ENCODE results near the gene UBASH3A. TPM values are rescaled to one million over a fixed set of nuclear protein-coding genes. Genes with fewer than 3 reads are reported as not detected.

Gene UBASH3A
- polyA plus RNA-seq, 6 donors from 2014 or later = 0.16 to 0.32 TPM; not detected in 4

DNA sequence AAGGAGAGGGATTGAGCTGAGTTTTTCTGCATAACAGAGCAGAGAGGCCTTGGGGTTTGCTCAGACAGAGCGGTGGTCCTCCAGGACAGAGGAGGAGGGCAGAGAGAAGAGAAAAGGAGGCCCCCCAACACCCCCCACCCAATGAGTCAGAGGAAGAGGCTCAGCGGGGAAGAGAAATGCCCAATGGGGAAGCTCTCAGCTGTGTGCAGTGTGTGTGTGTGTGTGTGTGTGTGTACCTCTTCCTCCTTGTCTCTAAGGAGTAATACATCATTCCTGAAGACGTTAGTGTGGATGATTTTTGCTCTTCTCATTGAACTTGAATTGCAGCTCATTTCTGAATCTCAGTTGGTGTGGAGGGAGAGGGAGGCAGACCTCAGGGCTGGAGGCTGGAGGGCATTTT, 16.5 kb upstream of the UBASH3A start:
- Mint-ChIP-seq H3K4me3 (no peak overlapping the region), H3K27ac (peak overlapping the region in 2 of 6 donors; percentile 61 to 78)

DNA sequence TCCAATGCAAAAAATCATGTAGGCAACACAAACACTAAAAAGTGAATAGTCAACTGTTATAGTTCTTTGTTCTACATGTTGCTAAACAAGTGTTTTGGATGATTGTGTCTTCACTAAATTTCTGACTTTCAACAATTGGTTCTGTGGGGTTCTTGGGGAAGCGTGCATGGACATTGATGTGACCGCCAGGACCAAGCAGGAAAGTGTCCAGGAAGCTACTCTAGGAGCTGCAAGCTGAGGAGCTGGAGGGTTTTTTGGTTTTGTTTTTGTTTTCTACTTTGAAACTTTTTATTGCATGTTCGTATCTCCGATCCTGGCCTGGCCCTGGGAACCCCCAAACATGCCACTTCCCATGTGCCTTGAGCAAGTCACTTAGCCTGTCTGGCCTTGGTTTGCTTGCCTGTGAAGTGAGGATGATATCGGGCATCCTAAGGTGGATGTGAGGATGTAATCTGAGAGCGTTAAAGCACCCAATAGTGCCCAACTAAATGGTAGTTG, 15.8 kb upstream of the UBASH3A start:
- ATAC-seq (ENCODE audit: low read depth in 2 of 2) (no peak), DNase-seq (no peak)
- H3K9me3 Mint-ChIP-seq = peaks cover 0 to 8% (median 3%) of the 10 kb centered on the region in 7 donors
- H3K4me3 Mint-ChIP-seq = no peak overlapping the region
- peaks cover 12 to 30% (median 25%) of the 10 kb centered on the region in 3 donors for H3K4me1 Mint-ChIP-seq
- peaks cover 0 to 8% of the 10 kb centered on the region in 2 donors for H3K36me3 Mint-ChIP-seq
- peaks cover 15 to 49% (median 39%) of the 10 kb centered on the region in 3 donors for H3K27me3 Mint-ChIP-seq
- no peak overlapping the region for H3K27ac Mint-ChIP-seq

More for the DNA sequence above, 16.5 kb upstream of the UBASH3A start:
- Mint-ChIP-seq H3K4me1 (peaks cover 12 to 27% (median 24%) of the 10 kb centered on the region in 3 donors), H3K27me3 (peaks cover 13 to 51% (median 36%) of the 10 kb centered on the region in 3 donors), H3K9me3 (peaks cover 4 to 13% (median 8%) of the 10 kb centered on the region in 7 donors), H3K36me3 (peaks cover 5 to 15% of the 10 kb centered on the region in 2 donors)
- ATAC-seq (ENCODE audit: low read depth in 2 of 2) = no peak
- no peak for DNase-seq

DNA sequence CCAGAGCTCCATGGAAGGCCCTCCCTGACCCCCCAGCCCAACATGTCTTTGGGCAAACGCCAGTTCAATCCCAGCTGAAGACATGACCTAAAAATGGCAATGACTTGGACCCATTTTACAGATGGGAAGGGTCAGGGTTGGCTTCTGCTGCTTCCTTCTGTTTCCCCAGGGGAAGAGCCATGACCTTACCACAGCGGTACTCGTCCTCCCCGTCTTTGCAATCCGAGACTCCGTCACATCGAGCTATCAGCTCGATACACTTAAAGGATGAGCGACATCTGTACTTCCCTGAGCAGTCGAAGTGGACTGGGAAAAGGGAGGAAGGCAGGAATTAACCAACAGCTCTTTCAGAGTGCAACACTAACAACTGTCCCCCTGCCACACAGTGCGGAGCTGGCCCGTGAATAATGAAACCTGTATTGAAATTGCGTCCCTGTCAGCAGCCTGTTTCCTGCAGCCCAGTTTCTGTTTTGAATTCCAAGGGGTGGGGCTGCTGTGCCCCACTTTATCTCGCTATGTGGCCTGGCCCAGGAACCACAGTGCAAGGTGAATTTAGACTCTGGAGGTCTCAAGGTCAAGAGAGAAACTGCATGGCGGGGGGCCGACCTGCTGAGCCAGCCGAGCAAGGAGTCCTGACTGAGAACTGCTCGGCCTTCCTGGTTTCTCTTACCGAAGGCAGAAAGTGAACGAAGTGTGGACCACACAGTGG, 14.8 kb upstream of the UBASH3A start:
- Mint-ChIP-seq H3K4me1 (peaks cover 17 to 34% (median 29%) of the 10 kb centered on the region in 3 donors), H3K36me3 (peaks cover 0 to 8% of the 10 kb centered on the region in 2 donors), H3K27me3 (peaks cover 15 to 49% (median 39%) of the 10 kb centered on the region in 3 donors), H3K4me3 (no peak overlapping the region), H3K27ac (no peak overlapping the region), H3K9me3 (peaks cover 0 to 8% (median 3%) of the 10 kb centered on the region in 7 donors)
- DNase-seq = no peak
- no peak for ATAC-seq (ENCODE audit: low read depth in 2 of 2)

DNA sequence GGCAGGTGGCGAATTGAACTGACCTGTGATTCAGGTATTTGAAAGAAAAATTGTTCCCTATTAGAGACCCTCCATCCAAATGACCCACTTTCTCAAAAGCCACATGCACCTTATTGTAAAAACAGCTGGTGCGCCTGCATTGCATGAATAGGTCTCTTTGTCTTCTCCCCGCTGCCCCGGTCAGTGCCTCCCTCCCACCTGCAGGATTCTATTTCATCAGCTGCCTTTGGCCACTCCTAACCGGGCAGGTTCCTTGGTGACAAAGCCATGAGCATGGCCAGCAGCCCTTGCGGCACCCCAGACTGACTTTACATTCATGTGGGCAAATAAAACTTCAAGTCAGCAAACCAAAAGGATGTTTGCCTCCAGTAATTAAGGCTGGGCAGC, 14.3 kb upstream of the UBASH3A start:
- ATAC-seq (ENCODE audit: low read depth in 2 of 2) (no peak), DNase-seq (no peak)
- H3K27ac Mint-ChIP-seq = no peak overlapping the region
- H3K9me3 Mint-ChIP-seq = peaks cover 0 to 5% (median 2%) of the 10 kb centered on the region in 7 donors
- H3K36me3 Mint-ChIP-seq = peaks cover 0 to 8% of the 10 kb centered on the region in 2 donors
- peak overlapping the region in 1 of 8 donors; percentile 18 for H3K4me3 Mint-ChIP-seq
- H3K4me1 Mint-ChIP-seq = peaks cover 14 to 29% (median 26%) of the 10 kb centered on the region in 3 donors
- peaks cover 15 to 49% (median 39%) of the 10 kb centered on the region in 3 donors for H3K27me3 Mint-ChIP-seq

DNA sequence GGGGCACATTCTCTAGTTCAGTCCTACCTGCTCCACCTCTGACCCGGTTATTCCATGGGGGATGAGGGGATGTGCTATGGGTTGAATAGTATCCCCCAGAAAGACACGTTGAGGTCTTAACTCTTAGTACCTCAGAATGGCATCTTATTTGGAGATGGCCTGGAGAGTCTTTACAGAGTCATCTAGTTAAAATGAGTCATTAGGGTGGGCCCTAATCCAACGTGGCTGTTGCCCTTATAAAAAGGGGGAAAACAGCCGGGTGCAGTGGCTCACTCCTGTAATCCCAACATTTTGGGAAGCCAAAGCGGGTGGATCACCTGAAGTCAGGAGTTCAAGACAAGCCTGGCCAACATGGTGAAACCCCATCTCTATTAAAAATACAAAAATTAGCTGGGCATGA, 13.5 kb upstream of the UBASH3A start:
- ATAC-seq (ENCODE audit: low read depth in 2 of 2) (no peak), DNase-seq (no peak)
- Mint-ChIP-seq H3K9me3 (peaks cover 0 to 2% (median 0%) of the 10 kb centered on the region in 7 donors), H3K27ac (no peak overlapping the region), H3K4me1 (peaks cover 6 to 21% (median 19%) of the 10 kb centered on the region in 3 donors), H3K36me3 (peaks cover 0 to 3% of the 10 kb centered on the region in 2 donors), H3K4me3 (no peak overlapping the region), H3K27me3 (peaks cover 15 to 56% (median 39%) of the 10 kb centered on the region in 3 donors)

DNA sequence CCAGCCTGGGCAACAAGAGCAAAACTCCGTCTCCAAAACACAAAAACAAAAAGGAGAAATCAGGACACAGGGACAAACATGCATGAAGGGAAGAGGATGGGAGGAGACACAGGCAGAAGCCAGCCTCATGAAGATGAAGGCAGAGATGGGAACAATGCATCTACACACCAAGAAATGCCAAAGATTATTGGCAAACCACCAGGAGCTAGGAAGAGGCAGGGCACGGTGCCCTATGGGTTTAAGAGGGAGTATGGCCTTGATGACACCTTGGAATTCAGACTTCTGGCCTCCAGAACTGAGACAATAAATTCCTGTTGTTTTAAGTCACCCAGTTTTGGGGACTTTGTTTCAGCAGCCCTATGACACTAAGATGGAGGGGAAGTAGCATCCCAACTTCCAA, 13.0 kb upstream of the UBASH3A start:
- H3K36me3 Mint-ChIP-seq = no peaks in the 10 kb centered on the region
- DNase-seq = no peak
- H3K4me3 Mint-ChIP-seq = no peak overlapping the region
- ATAC-seq (ENCODE audit: low read depth in 2 of 2) = no peak
- H3K9me3 Mint-ChIP-seq = no peaks in the 10 kb centered on the region
- peaks cover 15 to 61% (median 39%) of the 10 kb centered on the region in 3 donors for H3K27me3 Mint-ChIP-seq
- peaks cover 4 to 17% (median 16%) of the 10 kb centered on the region in 3 donors for H3K4me1 Mint-ChIP-seq
- no peak overlapping the region for H3K27ac Mint-ChIP-seq

DNA sequence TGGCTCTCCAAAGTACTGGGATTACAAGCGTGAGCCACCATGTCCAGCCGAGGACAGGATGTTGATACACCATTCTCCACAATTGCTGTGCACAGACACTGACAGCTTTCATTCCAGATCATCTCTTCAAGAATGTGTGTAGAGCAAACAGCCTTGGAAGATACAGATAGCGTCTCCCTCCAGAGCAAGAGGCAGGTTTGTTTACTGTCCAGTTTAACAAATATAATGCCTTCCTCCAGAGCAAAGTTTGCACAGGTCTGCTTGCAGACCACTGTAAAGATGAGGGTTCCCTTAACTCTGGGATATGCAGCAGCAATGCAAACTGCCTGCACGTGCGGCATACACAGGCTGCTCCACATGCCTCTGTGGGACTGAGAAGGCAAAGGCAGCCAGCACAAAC, 12.4 kb upstream of the UBASH3A start:
- ATAC-seq (ENCODE audit: low read depth in 2 of 2) = no peak
- Mint-ChIP-seq H3K4me3 (no peak overlapping the region), H3K36me3 (no peaks in the 10 kb centered on the region), H3K27me3 (peaks cover 15 to 63% (median 39%) of the 10 kb centered on the region in 3 donors), H3K27ac (no peak overlapping the region), H3K9me3 (no peaks in the 10 kb centered on the region), H3K4me1 (peaks cover 4 to 15% (median 12%) of the 10 kb centered on the region in 3 donors)
- no peak for DNase-seq

DNA sequence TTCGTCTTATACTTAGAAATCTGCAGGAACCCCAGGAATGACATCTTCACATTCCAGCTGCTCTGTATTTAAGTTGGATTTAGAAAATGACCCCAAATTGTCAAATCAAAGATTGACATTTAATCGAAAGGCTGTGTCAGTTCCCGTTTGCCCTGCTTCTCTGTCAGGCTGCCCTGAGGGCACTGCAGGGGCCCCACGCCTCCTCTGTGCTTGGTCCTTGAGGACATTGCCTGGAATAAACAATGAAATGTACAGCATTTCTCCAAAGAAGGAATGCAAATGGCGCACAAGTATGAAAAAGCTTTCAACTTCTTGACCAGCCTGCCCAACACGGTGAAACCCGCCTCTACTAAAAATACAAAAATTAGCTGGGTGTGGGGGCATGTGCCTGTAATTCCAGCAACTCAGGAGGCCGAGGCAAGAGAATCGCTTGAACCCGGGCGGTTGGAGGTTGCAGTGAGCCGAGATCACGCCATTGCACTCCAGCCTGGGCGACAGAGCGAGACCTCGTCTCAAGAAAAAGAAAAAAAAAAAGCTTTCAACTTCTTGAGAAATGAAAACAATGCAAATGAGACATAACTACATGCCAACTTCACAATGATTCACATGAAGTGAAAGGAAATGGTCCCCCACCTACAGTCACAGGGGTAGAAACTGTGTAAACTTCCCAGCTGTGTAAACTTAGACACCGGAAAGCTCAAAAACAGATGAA, 10.8 kb upstream of the UBASH3A start:
- DNase-seq = peak; percentile 18
- Mint-ChIP-seq H3K27me3 (peaks cover 8 to 55% (median 30%) of the 10 kb centered on the region in 3 donors), H3K27ac (no peak overlapping the region), H3K9me3 (no peaks in the 10 kb centered on the region), H3K36me3 (no peaks in the 10 kb centered on the region), H3K4me1 (peaks cover 12 to 14% (median 13%) of the 10 kb centered on the region in 3 donors), H3K4me3 (peak overlapping the region in 1 of 8 donors; percentile 7)
- peak; percentile 58 to 90 for ATAC-seq (ENCODE audit: low read depth in 2 of 2)

DNA sequence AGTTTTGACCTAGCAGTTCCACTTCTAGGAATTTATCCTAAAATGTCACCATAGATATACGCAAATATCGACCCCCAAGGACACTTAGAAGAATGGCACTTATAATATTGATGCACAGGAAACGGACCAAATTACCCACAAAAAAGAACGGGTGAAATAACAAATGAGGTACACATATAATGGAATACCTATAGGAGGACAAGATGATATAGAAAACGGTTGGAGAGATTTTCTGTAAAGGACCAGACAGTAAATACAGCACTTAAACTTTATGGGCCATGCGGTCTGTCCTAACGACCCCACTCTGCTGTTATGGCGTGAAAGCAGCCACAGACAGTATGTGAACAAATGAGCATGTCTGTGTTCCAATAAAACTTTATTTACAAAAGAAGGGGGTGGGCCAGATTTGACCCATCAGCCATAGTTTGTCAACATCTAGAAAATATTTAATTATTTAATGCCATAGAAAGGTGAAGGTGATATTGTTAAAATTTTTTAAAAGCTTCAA, 10.2 kb upstream of the UBASH3A start:
- no peak overlapping the region for H3K27ac Mint-ChIP-seq
- peaks cover 7 to 49% (median 26%) of the 10 kb centered on the region in 3 donors for H3K27me3 Mint-ChIP-seq
- peak overlapping the region in 1 of 8 donors; percentile 7 for H3K4me3 Mint-ChIP-seq
- H3K9me3 Mint-ChIP-seq = no peaks in the 10 kb centered on the region
- no peak for ATAC-seq (ENCODE audit: low read depth in 2 of 2)
- no peaks in the 10 kb centered on the region for H3K36me3 Mint-ChIP-seq
- no peak for DNase-seq
- peaks cover 12 to 17% (median 13%) of the 10 kb centered on the region in 3 donors for H3K4me1 Mint-ChIP-seq

DNA sequence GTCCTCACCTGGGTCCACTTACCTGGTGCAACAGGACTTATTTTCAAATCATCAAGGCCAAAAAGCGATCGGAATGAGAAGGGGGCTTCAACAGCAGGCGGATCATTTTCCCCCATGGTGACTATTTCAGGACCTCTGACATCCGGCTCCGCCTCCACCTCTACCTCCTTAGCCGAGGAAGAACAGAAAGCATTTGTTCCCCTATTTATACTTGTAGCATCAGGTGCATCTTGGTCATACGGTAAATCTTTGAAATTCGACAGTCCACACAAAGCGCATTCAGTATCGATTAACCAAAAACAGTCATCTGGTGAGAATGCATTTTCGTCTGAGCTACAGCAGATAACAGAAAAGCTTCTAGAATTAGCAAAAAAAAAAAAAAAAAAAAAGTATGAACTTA, 8.4 kb upstream of the UBASH3A start:
- peaks cover 7 to 35% (median 18%) of the 10 kb centered on the region in 3 donors for H3K27me3 Mint-ChIP-seq
- peak overlapping the region in 1 of 8 donors; percentile 22 for H3K4me3 Mint-ChIP-seq
- DNase-seq = no peak
- peaks cover 10 to 17% (median 12%) of the 10 kb centered on the region in 3 donors for H3K4me1 Mint-ChIP-seq
- H3K9me3 Mint-ChIP-seq = no peaks in the 10 kb centered on the region
- no peaks in the 10 kb centered on the region for H3K36me3 Mint-ChIP-seq
- H3K27ac Mint-ChIP-seq = peak overlapping the region in 1 of 6 donors; percentile 30
- ATAC-seq (ENCODE audit: low read depth in 2 of 2) = no peak

DNA sequence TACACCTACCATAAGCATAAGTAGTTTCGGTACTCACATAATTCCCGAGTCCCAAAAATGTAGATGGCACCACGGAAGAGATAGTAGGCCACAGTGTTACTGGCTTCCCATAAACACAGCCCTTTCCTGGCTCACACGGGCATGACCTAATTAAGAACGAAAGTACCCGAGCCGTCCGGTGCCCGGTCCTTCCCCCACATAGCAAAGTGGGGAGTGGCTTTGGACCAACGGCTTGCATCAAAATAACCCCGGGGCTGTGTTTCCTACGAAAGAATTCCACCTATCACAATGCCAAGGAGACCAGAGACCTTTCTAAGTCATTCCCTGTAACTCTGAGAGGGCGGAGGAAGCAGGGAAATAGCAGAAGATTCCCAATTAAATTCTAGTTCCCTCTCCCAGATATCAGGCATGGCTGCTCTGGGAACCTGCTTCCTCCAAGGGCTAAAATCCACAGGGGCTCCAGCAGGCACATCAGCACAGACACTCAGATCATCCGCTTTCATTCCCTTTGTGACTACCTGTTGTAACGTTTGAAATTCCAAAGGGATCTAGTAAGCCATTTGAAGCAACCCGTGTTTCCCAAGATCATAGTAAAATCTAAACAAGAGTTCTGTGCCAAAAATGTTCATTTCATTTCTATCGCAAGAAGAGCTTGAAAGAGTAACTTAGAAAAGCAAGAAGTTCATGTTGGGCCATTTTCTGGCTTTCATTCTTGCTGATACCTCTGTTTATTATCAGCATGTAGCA, 7.6 kb upstream of the UBASH3A start, which contains the start of gene TMPRSS3:
TSS of gene TMPRSS3 (minus strand) at position 148 of the 747 bp plus-strand sequence. CDS start 635 bp downstream, outside the sequence.
- Mint-ChIP-seq H3K27ac (peak within 1 kb of the TSS in 1 of 6 donors; percentile 30), H3K36me3 (no peaks in the 10 kb centered on the region), H3K4me3 (peak within 1 kb of the TSS in 1 of 8 donors; percentile 22), H3K4me1 (peaks cover 10 to 17% (median 12%) of the 10 kb centered on the region in 3 donors), H3K27me3 (peaks cover 7 to 28% (median 10%) of the 10 kb centered on the region in 3 donors), H3K9me3 (no peaks in the 10 kb centered on the region)
- ATAC-seq (ENCODE audit: low read depth in 2 of 2) = no peak
- no peak for DNase-seq

DNA sequence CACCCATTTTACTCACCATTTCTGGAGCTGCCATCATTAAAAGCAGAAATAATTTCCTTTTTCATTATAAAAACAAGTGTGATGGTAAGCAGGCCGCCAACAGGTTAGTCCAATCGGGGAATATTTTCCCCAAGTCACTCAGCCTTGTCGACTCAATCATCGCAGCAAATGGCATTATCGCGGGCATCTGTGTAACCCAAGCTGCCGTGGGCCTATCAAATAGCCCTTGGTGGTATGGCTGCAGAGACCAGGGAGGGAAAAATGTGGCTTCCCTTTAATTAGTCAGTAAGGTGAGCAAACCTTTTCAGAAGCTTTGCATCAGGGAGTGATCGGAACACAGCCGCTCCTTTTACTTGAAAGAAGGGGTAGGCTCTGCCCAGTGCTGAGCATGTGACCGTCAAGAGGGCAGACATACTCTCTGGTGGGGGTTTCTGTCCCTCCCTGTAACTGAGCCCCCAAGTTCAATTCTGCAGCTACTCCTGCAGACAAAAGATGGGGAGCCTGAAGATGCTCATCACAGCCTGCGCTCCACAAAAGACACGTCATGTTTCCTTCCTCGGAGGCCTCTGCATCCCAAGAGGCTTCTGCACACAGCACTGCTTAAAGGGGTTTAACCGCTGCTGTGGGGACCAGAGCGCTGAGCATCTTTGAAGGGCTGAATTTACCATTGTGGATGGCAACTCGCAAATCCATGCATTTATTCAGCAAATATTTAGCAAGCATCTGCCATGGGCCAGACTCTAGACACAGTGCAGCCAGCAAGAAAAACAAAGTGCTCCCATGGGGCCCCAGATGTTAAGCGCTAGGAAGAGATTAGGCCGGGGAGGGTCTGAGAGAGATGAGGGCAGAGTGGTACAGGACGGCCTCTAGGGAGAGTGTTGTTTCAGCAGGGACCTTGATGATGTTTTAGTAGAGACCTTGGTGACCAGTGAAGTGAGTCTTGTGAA, 6.6 kb upstream of the UBASH3A start:
- Mint-ChIP-seq H3K27ac (peak overlapping the region in 3 of 6 donors; percentile 29 to 75 (median 45)), H3K27me3 (peaks cover 3 to 23% (median 10%) of the 10 kb centered on the region in 3 donors), H3K9me3 (peaks cover 0 to 8% (median 4%) of the 10 kb centered on the region in 7 donors), H3K4me3 (no peak overlapping the region), H3K4me1 (peaks cover 10 to 15% (median 12%) of the 10 kb centered on the region in 3 donors), H3K36me3 (peaks cover 0 to 9% of the 10 kb centered on the region in 2 donors)
- DNase-seq (no peak), ATAC-seq (ENCODE audit: low read depth in 2 of 2) (no peak)

Measured in naive B cell (primary cell).